CD4-positive, alpha-beta T cell treated with Interleukin-17A for 1 hour (primary cell): ENCODE measurements around the gene C7orf57.
"Not testable (repeated sequence)": the region's sequence is repeated elsewhere in the genome, so short reads cannot be mapped to it uniquely, and the experiment has no call there.

Experiments
- DNase-seq: peaks from one replicate; pipeline ENCODE4 v3.0.0-alpha.2; 2020

C7orf57 gene

DNA sequence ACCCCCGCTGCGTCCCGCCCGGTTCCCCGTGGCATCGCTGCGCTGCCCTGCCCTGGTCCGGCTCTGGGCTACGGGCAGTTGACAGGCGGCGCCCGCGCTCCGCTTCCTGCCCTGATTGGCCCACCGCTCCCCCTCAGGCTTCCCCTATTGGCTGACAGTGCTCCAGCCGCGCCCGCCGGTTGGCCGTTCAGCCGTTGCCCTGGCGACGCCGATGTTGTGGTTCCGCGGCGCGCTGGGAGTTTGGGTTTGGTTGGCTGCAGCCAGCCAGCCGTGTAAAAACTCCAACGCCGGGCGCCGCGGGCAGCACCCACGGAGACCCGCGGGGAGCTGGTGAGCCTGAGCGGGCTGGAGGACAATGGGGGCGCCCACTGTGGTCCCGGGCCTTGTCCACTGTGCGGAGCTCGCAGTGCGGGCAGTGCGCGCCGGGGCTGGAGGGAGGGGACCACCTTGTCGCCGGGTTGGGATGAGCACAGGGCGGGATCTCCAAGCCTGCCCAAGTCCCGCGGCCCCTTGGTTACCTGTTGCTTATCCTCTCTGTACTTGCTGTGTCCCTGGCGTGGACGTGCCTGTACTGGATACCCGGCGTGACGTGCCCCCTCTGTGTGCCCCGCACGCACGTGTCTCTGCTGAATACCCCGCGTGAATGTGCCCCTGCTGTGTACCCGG, at the start of gene C7orf57:
Gene C7orf57 (plus strand): TSS at position 243 of the 666 bp plus-strand sequence. CDS start 766 bp downstream, outside the sequence.
- DNase-seq, result peak; percentile 89

DNA sequence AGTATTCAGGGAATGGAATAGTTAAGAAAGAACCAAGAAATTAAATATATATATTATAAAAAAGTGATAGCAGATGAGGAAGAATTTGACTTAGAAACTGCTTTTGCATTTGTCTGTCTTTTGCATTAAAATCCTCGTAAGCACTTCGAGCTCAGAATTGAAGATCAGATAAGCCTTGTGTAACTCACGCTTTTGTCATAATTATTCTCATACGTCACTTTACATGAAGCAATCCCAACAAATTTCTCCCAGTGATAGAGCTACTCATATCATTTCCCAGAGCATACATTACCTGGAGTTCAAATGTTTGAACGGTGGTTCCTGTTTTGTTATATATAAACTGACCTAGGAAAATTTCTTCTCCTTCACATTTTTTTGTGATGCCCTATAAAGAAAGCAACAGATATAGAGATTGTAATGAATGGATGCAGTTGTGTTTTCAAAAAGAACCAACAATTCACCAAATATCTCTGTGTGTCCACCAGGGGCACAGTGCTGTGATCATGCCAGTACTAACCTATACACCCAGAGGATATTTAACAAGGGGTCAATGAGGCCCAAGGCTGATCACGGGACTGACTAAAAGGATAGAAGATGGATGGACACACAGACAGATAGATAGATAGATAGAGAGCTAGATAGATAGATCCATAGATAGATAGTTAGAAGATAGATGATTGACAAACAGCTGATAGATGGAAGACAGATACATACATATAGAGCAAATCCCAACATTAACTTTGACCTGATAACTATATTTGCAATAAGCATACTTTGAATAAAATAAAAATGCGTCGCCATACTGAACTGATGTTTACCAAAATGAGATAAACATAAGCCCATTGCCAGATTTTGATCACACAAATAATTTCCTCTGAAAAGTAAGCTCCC, 46.6 kb upstream of the C7orf57 start:
- no peak for DNase-seq

DNA sequence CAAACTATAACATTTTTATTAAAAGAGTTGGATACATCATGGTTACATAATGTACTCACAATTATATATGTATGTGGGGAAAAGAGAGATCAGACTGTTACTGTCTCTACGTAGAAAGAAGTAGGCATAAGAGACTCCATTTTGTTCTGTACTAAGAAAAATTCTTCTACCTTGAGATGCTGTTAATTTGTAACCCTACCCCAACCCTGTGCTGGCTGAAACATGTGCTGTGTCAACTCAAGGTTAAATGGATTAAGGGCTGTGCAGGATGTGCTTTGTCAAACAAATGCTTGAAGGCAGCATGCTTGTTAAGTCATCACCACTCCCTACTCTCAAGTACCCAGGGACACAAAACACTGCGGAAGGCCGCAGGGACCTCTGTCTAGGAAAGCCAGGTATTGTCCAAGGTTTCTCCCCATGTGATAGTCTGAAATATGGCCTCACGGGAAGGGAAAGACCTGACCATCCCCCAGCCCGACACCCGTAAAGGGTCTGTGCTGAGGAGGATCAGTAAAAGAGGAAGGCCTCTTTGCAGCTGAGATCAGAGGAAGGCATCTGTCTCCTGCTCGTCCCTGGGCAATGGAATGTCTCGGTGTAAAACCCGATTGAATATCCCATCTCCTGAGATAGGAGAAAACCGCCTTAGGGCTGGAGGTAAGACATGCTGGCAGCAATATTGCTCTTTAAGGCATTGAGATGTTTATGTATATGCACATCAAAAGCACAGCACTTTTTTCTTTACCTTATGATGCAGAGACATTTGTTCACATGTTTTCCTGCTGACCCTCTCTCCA, 45.5 kb upstream of the C7orf57 start:
- DNase-seq, result not testable (repeated sequence)

DNA sequence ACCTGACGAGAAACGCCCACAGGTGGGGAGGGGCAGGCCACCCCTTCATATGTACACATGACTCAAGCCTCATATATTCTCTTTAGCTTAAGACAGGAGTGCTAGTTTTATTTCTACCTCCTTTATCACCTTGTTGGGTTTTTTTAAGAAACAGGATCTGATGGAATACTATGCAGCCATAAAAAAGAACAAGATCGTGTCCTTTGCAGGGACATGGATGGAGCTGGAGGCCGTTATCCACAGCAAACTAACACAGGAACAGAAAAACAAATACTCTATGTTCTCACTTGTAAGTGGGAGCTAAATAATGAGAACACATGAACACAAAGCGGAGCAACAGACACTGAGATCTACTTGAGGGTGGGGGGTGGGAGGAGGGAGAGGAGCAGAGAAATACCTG, 44.8 kb upstream of the C7orf57 start:
- DNase-seq, result no peak

DNA sequence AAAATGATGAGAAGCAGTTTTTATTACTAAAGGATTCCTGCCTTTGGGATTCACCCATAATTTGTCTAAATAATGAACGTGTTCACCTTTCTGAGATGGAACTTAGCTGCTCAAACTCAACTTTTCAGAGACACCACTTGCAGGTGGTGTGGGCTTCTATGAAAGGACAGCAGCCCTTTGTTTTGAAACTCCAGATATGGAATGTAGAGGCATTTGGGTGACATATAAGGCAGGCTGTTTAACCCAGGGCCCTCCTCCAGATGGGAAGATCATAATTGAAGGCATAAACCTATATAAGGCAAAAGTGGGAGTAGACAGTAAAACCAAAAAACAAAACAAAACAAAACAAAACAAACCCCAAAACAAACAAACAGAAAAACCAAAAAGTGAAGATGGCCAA, 44.1 kb upstream of the C7orf57 start:
- no peak for DNase-seq

DNA sequence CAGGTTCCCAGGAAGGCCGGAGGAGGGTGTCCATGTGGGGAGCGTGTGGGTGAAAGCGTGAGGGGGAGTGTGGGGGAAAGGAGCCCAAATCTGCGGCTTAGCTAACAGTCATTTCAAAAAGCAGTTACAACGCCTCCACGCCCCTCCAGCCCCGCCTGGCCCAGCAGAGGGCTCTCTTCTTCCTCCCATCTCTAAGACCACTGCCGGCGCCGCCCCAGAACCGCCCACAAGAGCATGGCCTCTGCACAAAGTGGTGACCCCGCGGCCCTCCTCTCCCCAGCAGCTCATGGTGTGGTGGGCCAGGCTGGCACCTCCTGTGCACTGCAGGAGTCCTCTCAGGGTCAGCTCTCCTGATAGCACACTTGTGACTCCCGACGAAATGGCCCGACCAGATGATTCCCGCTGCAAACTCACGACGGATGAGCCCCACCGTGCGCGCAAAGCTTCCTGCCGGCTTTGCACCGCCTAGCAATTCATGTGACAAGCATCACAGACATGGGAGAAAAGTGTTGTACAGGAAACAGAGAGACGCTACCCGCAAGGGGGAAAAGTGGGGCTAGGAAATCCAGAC, 43.5 kb upstream of the C7orf57 start:
- peak; percentile 86 for DNase-seq

DNA sequence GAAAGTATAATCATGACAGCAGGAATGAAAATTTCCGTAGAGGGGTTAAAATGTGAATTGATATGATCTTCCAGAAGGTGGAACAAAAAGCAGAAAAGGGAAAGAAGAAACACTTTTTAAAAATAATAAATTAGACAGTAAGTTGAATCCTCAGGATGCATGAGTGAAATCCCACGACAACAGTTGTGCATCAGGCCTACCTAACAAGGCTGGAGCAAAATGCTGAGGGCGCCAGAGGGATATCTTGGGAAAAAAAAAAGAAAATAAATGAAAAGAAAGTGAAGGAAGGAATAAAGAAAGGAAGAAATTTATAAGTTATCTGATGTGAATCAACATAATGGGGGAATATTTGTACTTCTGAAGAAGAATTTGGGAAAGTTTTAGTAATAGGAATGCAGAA, 42.9 kb upstream of the C7orf57 start:
- DNase-seq, result no peak

DNA sequence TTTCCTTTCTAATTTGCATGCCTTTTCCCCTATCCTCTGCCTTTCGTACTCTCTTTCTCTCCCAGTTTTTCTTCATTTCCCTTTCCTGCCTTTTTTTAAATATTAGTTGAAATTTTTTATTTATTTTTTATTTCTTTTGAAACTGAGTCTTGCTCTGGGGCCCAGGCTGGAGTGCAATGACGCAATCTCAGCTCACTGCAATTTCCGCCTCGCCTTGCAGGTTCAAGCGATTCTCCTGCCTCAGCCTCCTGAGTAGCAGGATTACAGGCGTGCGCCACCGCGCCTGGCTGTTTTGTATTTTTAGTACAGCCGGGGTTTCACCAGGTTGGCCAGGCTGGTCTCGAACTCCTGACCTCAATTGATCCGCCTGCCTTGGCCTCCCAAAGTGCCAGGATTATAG, 35.9 kb upstream of the C7orf57 start:
- no peak for DNase-seq

DNA sequence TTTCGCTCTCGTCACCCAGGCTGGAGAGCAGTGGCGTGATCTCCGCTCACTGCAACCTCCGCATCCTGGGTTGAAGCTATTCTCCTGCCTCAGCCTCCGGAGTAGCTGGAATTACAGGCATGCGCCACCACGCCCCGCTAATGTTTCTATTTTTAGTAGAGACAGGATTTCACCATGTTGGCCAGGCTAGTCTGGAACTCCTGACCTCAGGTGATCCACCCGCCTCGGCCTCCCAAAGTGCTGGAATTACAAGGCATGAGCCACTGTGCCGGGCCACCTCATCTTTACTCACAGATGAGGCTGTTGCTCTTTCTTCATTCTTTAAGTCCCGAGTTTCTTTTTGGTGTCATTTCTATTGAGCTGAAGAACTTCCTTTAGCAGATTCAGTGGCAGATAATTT, 35.2 kb upstream of the C7orf57 start:
- not testable (repeated sequence) for DNase-seq

DNA sequence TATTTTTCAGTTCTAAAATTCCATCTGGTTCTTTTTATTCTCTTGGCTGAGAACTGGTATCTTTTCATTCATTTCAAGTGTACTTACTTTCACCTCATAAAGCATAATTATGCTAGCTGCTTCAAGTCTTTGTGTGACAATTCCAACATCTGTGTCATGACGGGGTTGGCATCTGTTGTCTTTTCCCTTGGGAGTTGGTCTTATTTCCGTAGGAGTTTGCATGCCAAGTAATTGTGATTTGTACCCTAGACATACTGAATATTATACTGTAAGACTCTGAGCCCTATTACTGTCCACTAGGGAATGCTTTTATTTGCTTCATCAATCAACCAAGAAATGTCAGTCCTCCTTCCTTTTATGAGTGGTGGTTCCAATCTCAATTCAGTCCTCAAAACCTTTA, 31.3 kb upstream of the C7orf57 start:
- no peak for DNase-seq

DNA sequence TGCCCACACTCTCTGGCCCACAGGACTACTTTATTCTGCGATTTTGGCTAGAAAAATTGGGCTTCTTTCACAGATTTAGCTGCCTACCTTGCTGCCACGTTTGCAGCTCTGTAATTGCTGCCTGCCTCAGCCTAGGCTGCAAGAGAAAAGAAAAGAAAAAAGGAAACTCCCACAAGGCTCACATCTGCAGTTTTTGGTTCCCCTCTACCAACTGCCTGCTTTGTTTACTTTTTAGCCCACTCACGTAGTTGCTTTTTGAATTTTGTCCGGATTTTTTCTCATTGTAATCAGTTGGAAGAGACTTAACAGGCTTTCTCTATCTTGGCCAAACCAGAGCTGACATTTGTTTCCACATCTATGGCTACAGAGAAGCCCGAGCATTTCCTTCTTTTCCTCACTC, 30.7 kb upstream of the C7orf57 start:
- DNase-seq, result no peak

DNA sequence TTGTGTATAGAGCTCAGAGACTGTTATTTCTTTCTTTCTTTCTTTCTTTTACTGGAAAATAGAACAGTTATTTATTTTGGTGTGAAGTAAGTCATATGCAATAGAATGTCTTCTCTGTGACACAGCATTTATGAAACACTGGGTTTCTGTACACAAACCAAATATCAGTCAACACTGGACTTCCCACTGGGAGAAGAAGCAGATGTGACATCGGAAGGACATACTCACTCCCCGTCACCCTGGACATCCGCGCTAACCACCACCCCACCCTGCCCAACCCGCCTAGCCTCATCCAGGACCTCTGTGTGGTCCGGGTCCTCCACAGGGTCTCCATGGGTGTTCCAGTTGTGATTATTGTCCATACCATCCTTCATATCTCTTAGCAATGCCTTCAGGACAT, 28.5 kb upstream of the C7orf57 start:
- no peak for DNase-seq

DNA sequence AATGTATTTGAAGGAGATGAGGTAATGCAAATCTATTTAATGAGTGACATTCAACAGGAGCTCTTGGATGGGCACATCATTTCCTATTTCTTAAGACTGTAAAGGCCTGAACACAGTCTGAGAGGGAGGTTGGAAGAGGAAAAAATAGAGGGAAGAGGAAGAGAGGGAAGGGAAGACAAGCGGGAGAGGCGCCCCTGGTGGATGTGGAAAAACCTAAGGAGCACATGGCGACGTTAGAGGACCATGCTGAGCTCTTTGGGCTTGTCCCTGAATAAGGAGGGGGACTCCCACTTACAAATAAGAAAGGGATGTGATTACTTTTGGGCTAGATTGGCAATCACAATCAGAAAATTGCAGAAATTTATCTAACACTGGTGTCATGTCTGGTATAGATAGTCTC, 26.1 kb upstream of the C7orf57 start:
- no peak for DNase-seq

DNA sequence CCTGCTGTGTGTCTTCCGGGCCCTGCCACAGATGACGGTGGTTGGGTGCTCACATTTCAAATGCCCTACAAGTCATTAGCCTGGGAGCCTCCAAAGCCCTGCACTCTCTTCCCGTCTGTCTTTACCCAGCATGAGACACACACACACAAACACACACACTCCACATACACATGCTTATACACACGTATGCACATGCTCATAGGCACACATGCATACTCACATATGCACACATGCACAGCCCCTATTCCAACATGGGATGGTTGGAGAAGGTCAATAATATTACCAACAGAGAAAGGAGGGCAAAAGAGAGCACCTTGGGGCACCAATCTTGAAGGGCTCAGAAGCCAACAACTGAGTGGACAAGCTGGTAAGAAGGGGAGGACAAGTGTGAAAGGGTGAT, 25.4 kb upstream of the C7orf57 start:
- DNase-seq, result no peak

DNA sequence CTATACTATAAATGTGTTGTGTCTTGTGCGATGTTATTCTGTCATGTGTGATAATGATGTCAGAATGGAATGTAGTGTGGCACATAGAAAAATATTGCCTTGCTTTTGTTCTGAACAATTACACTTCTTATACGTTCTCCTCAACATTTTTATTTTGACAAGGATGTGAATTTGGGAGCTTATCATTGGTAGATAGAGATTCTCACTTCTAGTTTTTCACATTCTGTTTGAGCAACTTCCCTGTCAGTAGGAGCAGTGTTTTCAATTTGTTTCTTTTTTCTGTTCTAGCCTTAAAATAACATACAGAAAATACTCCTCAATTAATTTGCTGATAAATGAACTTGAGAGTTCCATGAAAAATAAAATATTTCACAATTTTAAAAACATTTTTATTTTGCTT, 24.0 kb upstream of the C7orf57 start:
- DNase-seq, result no peak

DNA sequence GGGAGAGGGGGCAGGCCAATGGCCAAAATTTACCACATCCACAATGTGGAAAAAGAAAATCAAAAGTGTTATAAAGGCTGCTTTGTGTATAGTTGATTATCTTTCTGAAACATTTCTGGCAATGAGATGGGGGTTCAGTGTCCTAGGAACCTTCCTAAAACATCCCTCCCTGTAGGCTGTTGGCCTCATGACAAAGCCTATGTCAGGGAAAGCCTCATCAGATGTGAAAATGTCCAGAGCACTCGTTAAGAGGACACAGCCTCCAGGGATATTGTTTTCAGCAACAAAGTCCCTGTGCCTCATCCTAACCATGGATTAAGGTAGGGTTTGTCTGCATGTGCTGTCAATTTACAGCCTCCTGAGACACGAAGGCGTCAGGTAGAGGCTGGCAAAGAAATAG, 23.4 kb upstream of the C7orf57 start:
- DNase-seq, result no peak

DNA sequence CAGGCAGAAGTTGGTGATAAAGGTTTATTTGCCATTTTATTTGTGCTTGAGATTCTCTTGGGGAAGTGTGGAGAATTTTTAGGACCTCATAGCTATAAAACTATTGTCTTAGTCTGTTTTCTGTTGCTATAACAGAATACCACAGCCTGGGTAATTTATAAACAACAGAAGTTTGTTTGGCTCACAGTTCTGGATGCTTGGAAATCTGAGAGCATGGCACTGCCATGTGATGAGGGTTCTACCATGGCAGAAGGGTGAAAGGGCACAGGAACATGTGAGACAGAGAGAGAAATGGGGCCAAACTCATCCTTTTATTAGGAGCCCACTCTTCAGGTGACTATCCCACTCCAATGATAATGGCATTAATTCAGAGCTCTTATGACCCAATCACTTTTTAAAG, 18.7 kb upstream of the C7orf57 start:
- DNase-seq, result no peak

DNA sequence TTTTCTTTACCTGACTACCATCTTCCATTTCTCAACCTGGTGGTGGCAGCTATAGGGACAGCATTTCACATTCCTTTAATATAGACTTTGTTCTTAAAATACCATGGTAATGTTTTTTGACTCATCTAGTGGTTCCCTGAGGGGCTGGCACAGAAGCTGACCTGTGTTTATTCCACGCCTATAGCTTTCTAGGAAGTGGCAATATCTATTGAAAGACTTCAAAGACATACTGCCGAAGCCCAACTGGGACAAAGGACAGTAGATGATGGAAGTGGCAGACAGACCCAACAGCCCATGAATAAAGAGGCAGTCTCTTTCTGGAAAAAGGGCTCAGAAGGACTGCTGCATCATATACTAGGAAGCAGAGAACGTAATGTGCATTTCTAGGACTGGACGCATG, 17.7 kb upstream of the C7orf57 start:
- no peak for DNase-seq

DNA sequence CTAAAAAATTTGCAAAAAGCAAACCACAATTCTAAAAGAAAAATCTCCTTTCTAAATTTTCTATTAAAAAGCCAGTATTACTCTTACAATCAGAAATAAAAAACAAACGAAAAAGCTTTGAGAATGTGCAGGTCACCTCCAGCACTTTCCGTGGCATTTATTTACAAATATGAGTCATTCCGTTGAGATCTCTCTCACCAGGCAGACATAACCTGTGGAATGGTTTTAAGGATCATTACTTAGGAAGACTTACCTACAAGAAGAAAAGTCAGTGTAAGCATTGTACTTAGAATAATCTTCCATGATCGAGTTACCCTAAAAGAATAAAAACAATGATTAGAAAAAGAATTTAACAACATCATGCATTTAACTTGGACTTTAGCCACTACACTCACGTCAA, 9.7 kb upstream of the C7orf57 start:
- no peak for DNase-seq

DNA sequence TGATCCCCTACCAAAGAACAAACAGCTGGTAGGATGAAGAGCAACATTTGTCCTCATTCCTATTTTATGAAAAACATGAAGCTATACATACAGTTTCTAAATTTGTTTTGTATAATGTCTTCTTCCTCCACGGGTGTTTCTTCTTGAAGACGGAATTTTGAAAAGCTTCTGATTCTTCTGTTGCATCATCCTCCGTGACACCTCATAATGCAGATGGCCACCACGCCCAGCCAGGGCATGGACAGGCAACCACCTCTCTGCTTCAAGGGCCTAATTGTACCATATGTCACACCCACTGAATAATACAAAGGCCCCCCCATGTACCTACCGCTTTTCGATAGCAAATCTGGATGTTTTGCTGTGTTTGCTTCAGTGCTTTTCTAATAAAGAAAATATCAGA, 6.4 kb upstream of the C7orf57 start, which contains the start of gene SUN3:
Gene SUN3 (minus strand): TSS at position 170 of the 400 bp plus-strand sequence. CDS start 169 bp downstream, at position 1.
- no peak for DNase-seq

DNA sequence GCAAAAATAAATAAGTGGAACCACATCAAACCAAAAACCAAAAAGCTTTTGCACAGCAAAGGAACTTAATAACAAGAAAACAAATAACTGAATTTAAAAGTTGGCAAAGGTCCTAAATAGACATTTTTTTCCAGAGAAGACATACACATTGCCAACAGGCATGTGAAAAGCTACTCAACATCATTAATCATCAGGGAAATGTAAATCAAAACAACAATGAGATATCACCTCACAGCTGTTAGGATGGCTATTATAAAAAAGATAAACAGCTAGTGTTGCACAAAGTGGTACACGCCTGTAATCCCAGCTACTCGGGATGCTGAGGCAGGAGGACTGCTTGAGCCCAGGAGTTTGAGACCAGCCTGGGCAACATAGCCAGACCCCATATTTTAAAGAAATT, 4.2 kb upstream of the C7orf57 start:
- no peak for DNase-seq

DNA sequence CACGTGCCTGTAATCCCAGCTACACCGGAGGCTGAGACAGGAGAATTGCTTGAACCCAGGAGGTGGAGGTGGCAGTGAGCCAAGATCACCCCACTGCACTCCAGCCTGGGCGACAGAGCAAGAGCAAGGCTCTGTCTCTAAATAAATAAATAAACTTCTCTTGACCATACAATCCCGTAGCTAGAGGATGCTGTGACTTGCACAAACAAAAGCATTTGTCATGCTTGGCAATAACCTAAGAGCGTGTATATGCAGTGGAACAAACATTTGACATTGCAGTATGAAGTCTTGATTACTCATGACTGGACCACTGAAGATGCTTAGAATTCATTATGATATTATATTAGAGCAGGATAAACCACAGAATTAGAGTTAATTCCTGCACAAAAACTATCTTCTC, 1.4 kb upstream of the C7orf57 start:
- no peak for DNase-seq

DNA sequence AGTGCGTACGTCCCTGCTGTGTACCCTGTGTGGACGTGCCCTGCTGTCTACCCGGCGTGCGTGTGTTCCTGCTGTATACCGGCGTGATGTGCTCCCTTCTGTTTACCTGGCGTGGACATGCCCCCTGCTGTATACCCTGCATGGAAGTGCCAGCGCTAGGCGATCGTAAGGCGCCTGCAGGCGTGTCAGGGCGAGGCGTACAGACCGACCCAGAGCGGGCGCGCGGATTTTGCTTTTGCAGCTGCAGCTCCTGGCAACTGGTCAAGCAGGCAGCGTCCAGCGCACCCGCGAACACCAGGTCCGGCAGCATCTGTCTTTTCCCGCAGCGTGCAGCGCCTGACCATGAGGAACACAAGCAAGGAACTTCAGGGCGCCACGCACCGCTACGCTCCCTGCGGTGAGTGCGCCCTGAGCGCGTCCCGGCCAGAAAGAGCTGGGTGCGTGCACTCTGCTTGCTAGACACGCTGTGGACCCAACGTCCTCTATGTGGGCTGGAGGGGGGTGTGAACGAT, 680 bp downstream of the C7orf57 start:
- no peak for DNase-seq
